Glomerular visceral epithelial cell (primary cell): ENCODE results near the gene DEFB123.
"Not testable (repeated sequence)": the region's sequence is repeated elsewhere in the genome, so short reads cannot be mapped to it uniquely, and the experiment has no call there.

ENCODE experiments used
- DNase-seq: peaks from one replicate; pipeline ENCODE4 v3.0.0-alpha.2; 2016; ENCODE audit errors: extremely low spot score

DEFB123 gene

GRCh38 chr20:31440012-31440659, at the start of gene DEFB123:
TSS of gene DEFB123 (plus strand) at chr20:31440632. CDS start at chr20:31440699, 67 bp downstream.
- no peak for DNase-seq

- no peak for DNase-seq
Measured at GRCh38 chr20:31392836-31393235, 47.6 kb upstream of the DEFB123 start.

GRCh38 chr20:31394900-31395299, 45.5 kb upstream of the DEFB123 start:
- DNase-seq = no peak

GRCh38 chr20:31403886-31404285, 36.5 kb upstream of the DEFB123 start:
- no peak for DNase-seq

- DNase-seq = no peak
Measured at GRCh38 chr20:31406115-31406514, 34.3 kb upstream of the DEFB123 start, which contains the start of gene DEFB121. TSS of gene DEFB121 (minus strand) at chr20:31406215. CDS start at chr20:31406152, 63 bp downstream.

GRCh38 chr20:31410011-31410410, 30.4 kb upstream of the DEFB123 start:
- DNase-seq = no peak

- DNase-seq = no peak
Measured at GRCh38 chr20:31414381-31414780, 26.1 kb upstream of the DEFB123 start.

- DNase-seq = no peak
Measured at GRCh38 chr20:31415653-31416052, 24.8 kb upstream of the DEFB123 start.

GRCh38 chr20:31418307-31418706, 22.1 kb upstream of the DEFB123 start:
- DNase-seq = no peak

- no peak for DNase-seq
Measured at GRCh38 chr20:31425797-31426196, 14.6 kb upstream of the DEFB123 start.

- not testable (repeated sequence) for DNase-seq
Measured at GRCh38 chr20:31426891-31427551, 13.4 kb upstream of the DEFB123 start.

GRCh38 chr20:31427576-31427975, 12.9 kb upstream of the DEFB123 start:
- not testable (repeated sequence) for DNase-seq

- DNase-seq = no peak
Measured at GRCh38 chr20:31430568-31431115, 9.8 kb upstream of the DEFB123 start.

GRCh38 chr20:31446084-31446819, 5.8 kb downstream of the DEFB123 start:
- no peak for DNase-seq

GRCh38 chr20:31449511-31450414, 9.3 kb downstream of the DEFB123 start:
- no peak for DNase-seq

- no peak for DNase-seq
Measured at GRCh38 chr20:31452575-31452974, 12.1 kb downstream of the DEFB123 start.

GRCh38 chr20:31454361-31454760, 13.9 kb downstream of the DEFB123 start:
- no peak for DNase-seq

GRCh38 chr20:31470946-31471345, 30.5 kb downstream of the DEFB123 start:
- DNase-seq = not testable (repeated sequence)

GRCh38 chr20:31472395-31473330, 32.2 kb downstream of the DEFB123 start:
- no peak for DNase-seq
